Right atrium auricular region (tissue), 2 donors: ENCODE results near the gene MYH10. TPM values are rescaled to one million over a fixed set of nuclear protein-coding genes. Genes with fewer than 3 reads are reported as not detected.

Source experiments
- DNase-seq: peaks from one replicate; pipeline ENCODE4 v3.0.0-alpha.2; 2019; ENCODE audit warnings: low spot score
- H3K27ac ChIP-seq, 2 donors: fragments of 200-600 bp; sonication (generic); 1 replicate in 1 of 2; 2 replicates in 1 of 2; pipeline ENCODE4 v1.5.1; 2016 to 2019
- H3K27me3 ChIP-seq, 2 donors: fragments of 200-600 bp; sonication (generic); one replicate each; pipeline versions ENCODE4 v1.5.1 to v1.6.0; 2017 to 2019
- H3K36me3 ChIP-seq: fragments of 200-600 bp; sonication (generic); one replicate; pipeline ENCODE4 v1.5.1; 2016
- H3K4me1 ChIP-seq, 2 donors: fragments of 200-600 bp; sonication (generic); one replicate each; pipeline versions ENCODE4 v1.5.1 to v1.6.0; 2017 to 2019
- H3K4me3 ChIP-seq, 2 donors: fragments of 200-600 bp; sonication (generic); 1 replicate in 1 of 2; 2 replicates in 1 of 2; pipeline ENCODE4 v1.5.1; 2017 to 2019; ENCODE audit warnings: mild to moderate bottlenecking in 1 of 2, moderate library complexity in 1 of 2
- H3K9me3 ChIP-seq, 2 donors: fragments of 200-600 bp; sonication (generic); one replicate each; pipeline ENCODE4 v1.5.1; 2019
- CTCF ChIP-seq, 2 donors: fragments of 200-600 bp; sonication (generic); IDR thresholded peaks; one replicate each; pipeline ENCODE4 v1.5.1; 2019; ENCODE audit warnings: antibody characterized with exemption in 2 of 2
- total RNA-seq, 2 donors: library from RNA; depleted of rRNA; stranded (reverse); fragments of >200 nt; gene quantifications; one replicate each; pipeline ENCODE4 v1.1.0, GENCODE V29; 2016

The MYH10 gene
- total RNA-seq, 2 donors from 2014 or later = 48.9 to 49.1 TPM

DNA sequence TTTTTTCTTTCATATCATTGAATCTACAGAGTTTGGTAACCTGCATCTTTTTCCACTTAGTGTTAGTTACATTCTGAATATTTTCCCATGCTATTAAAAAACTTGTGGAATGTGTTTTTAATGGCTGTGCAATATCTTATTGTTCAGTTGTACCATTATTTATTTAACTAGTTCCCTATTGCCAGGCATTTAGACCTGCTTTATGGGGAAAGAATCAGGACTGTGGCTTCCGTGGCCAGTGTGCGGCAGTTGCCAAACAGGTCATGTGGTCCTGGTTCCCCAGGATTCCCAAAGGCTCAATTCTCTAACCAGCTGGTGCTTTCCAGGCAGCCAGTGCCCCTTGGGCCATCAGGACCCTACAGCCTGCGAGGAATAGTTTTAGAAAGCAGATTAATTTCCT is 164.1 kb downstream of the MYH10 start:
- no peak for DNase-seq
- H3K27me3 ChIP-seq = no peaks in the 10 kb centered on the region
- H3K36me3 ChIP-seq = peaks cover 57% of the 10 kb centered on the region
- no peak overlapping the region for H3K4me3 ChIP-seq
- peaks cover 0 to 42% of the 10 kb centered on the region in 2 donors for H3K4me1 ChIP-seq
- H3K9me3 ChIP-seq = no peaks in the 10 kb centered on the region
- no peak overlapping the region for H3K27ac ChIP-seq
- TF ChIP-seq CTCF (IDR thresholded peaks at IDR 0.05) = no peak

GRCh38 chr17:8465759-8466158 is 164.8 kb downstream of the MYH10 start:
- Histone ChIP-seq H3K9me3 (no peaks in the 10 kb centered on the region), H3K36me3 (peaks cover 61% of the 10 kb centered on the region), H3K4me3 (no peak overlapping the region), H3K27me3 (no peaks in the 10 kb centered on the region), H3K4me1 (peaks cover 0 to 35% of the 10 kb centered on the region in 2 donors), H3K27ac (no peak overlapping the region)
- TF ChIP-seq CTCF (IDR thresholded peaks at IDR 0.05) = no peak
- no peak for DNase-seq

- no peak for TF ChIP-seq CTCF (IDR thresholded peaks at IDR 0.05)
- H3K4me3 ChIP-seq = no peak overlapping the region
These were observed 165.2 kb downstream of the MYH10 start for GRCh38 chr17:8465356-8465755.

DNA sequence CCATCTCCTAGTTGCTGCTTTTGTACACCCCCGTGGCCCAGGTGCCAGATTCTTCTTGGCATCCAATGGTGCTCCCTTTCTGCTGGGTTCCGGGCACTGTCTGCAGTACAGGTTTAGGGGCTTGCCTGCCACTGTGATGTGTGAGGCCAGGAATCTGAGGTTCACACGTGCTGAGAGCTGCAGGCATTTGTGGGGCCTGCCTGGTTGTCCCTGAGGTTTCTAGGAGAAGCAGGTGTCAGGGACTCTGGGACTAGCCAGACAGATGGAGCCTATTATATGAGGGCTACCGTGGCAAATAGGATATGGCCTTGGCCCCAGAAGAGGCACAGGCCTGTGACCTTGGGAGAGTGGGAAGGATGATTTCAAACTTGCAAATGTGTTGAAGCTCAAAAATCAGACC is 165.6 kb downstream of the MYH10 start:
- H3K27me3 ChIP-seq = no peaks in the 10 kb centered on the region
- no peak overlapping the region for H3K4me3 ChIP-seq
- no peak overlapping the region for H3K27ac ChIP-seq
- H3K4me1 ChIP-seq = peaks cover 0 to 27% of the 10 kb centered on the region in 2 donors
- H3K9me3 ChIP-seq = no peaks in the 10 kb centered on the region
- no peak for TF ChIP-seq CTCF (IDR thresholded peaks at IDR 0.05)
- peaks cover 69% of the 10 kb centered on the region for H3K36me3 ChIP-seq
- DNase-seq = no peak

More at GRCh38 chr17:8465356-8465755, 165.2 kb downstream of the MYH10 start:
- H3K4me1 ChIP-seq = peaks cover 0 to 31% of the 10 kb centered on the region in 2 donors
- no peaks in the 10 kb centered on the region for H3K27me3 ChIP-seq
- no peaks in the 10 kb centered on the region for H3K9me3 ChIP-seq
- no peak for DNase-seq
- H3K27ac ChIP-seq = no peak overlapping the region
- H3K36me3 ChIP-seq = peaks cover 65% of the 10 kb centered on the region

DNA sequence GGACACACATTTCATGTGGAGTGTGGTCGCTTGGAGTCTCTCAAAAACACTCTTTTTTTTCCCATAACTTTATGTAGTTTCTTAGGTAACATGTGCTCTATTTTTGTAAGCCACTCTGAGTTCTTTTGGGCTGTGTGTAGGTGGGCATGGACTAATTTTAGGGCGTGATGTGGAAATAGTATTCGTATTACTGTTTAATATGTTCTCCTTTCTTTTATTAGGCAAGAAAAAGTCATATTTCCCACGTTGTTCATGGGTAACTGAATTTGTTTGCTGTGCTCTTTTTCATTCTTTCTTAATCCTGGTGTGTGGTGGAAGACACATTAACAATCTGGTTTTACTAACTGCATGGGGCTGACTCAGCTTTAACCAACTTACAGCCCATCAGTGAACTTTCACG is 167.4 kb downstream of the MYH10 start:
- Histone ChIP-seq H3K36me3 (peaks cover 73% of the 10 kb centered on the region), H3K27me3 (no peaks in the 10 kb centered on the region), H3K27ac (no peak overlapping the region), H3K9me3 (no peaks in the 10 kb centered on the region), H3K4me1 (peaks cover 0 to 18% of the 10 kb centered on the region in 2 donors), H3K4me3 (no peak overlapping the region)
- TF ChIP-seq CTCF (IDR thresholded peaks at IDR 0.05) = no peak
- DNase-seq = no peak

- no peak for TF ChIP-seq CTCF (IDR thresholded peaks at IDR 0.05)
- no peaks in the 10 kb centered on the region for H3K9me3 ChIP-seq
These were observed 168.0 kb downstream of the MYH10 start for GRCh38 chr17:8462564-8462963.

More at GRCh38 chr17:8462564-8462963, 168.0 kb downstream of the MYH10 start:
- peaks cover 73% of the 10 kb centered on the region for H3K36me3 ChIP-seq
- no peak overlapping the region for H3K27ac ChIP-seq
- H3K4me3 ChIP-seq = no peak overlapping the region
- peaks cover 0 to 18% of the 10 kb centered on the region in 2 donors for H3K4me1 ChIP-seq
- no peak for DNase-seq
- H3K27me3 ChIP-seq = no peaks in the 10 kb centered on the region
